GM12892 (cell line): ENCODE data around the gene TBKBP1. TPM values are rescaled to one million over a fixed set of nuclear protein-coding genes. Genes with fewer than 3 reads are reported as not detected.

Experiments used
- DNase-seq: peaks from one replicate; pipeline ENCODE4 v3.0.0; 2011; ENCODE audit not compliant: insufficient read length
- FAIRE-seq: peaks from 2 replicates; lab custom pipeline; 2011; peaks lifted over from hg19 to GRCh38; lab: Jason Lieb, UNC
- POLR2A ChIP-seq: IDR thresholded peaks from 2 replicates; pipeline ENCODE4 v1.6.1; 2011; ENCODE audit warnings: low read depth, low read length, control low read depth
- POLR2AphosphoS5 ChIP-seq: IDR thresholded peaks from 2 replicates; pipeline ENCODE4 v1.6.1; 2011; ENCODE audit warnings: low read depth, low read length, control low read depth
- TAF1 ChIP-seq: IDR thresholded peaks from 2 replicates; pipeline ENCODE4 v1.6.1; 2011; ENCODE audit warnings: low read depth, mild to moderate bottlenecking, control low read depth, low read length, borderline replicate concordance
- polyA plus RNA-seq: library from polyadenylated mRNA; unstranded; fragments of >200 nt; gene quantifications from one replicate; pipeline ENCODE4 v1.2.1, GENCODE V29; 2012; ENCODE audit warnings: missing spikeins, inconsistent platforms; ENCODE audit not compliant: missing spikeins

TBKBP1 gene, protein sequence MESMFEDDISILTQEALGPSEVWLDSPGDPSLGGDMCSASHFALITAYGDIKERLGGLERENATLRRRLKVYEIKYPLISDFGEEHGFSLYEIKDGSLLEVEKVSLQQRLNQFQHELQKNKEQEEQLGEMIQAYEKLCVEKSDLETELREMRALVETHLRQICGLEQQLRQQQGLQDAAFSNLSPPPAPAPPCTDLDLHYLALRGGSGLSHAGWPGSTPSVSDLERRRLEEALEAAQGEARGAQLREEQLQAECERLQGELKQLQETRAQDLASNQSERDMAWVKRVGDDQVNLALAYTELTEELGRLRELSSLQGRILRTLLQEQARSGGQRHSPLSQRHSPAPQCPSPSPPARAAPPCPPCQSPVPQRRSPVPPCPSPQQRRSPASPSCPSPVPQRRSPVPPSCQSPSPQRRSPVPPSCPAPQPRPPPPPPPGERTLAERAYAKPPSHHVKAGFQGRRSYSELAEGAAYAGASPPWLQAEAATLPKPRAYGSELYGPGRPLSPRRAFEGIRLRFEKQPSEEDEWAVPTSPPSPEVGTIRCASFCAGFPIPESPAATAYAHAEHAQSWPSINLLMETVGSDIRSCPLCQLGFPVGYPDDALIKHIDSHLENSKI
- polyA plus RNA-seq = 0.59 TPM

DNA sequence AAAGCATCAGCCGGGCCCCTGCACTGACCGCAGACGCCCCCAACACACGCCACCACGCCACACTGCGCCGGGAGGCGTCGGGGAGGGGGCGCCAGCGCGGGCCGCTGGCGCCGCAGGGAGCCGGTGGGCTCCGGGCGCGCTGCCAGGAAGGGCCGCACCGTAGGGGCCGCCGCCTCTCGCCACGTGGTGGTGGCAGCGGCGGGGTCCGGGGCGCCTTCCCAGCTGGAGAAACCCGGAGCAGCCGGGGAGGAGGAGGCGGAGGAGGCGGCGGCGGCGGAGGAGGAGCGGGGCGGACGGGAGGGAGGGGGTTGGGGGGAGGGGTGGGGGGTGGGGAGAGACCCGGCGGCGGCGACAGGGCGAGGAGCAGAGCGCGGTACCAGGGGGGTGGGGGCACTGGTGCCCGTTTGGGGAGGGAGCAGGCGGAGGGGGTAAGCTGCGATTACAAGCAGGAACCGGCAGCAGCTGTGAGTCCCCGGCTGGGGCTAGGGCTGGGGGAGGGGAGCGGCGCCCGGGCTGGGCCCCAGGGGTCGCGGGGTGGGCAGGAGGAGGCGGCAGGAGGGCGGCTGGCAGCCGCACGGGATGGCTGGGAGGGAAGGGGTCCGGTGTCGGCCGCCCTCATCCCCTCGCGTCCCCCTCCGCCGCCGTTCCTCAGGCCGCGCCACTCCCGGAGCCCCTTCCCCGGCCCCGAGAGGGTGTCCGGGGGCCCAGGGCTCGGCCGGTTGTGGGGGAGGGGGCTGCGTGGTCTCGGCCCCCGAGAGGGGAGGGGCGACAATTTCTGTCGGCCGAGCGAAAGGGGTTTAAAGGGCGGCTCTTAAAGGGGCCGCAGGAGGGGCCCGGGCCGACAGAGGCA, at the start of gene TBKBP1:
Gene TBKBP1, plus strand, starts transcription at position 431 of the 850 bp plus-strand sequence. CDS start 1,952 bp downstream, outside the sequence.
- DNase-seq (no peak), FAIRE-seq (no peak)
- TF ChIP-seq POLR2AphosphoS5 = no peak
- no peak for TF ChIP-seq TAF1
- TF ChIP-seq POLR2A = no peak

DNA sequence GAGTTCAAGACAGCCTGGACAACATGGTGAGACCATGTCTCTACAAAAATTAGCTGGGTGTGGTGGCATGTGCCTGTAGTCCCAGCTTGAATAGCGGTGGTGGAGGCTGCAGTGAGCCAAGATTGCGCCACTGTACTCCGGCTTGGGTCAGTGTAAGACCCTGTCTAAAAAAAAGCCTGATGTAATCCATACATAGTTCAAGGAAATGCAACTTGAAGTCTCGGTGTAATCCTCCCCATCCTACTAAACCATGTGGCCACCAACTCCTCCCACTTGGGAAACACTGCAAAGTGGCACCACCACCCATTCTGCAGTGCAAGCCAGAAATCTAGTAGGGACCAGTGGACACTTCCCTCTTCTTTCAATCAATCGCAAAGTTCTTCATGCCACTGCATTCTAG, 49.6 kb upstream of the TBKBP1 start:
- no peak for FAIRE-seq
- TF ChIP-seq POLR2AphosphoS5 (no peak), TAF1 (no peak), POLR2A (no peak)
- DNase-seq = no peak

DNA sequence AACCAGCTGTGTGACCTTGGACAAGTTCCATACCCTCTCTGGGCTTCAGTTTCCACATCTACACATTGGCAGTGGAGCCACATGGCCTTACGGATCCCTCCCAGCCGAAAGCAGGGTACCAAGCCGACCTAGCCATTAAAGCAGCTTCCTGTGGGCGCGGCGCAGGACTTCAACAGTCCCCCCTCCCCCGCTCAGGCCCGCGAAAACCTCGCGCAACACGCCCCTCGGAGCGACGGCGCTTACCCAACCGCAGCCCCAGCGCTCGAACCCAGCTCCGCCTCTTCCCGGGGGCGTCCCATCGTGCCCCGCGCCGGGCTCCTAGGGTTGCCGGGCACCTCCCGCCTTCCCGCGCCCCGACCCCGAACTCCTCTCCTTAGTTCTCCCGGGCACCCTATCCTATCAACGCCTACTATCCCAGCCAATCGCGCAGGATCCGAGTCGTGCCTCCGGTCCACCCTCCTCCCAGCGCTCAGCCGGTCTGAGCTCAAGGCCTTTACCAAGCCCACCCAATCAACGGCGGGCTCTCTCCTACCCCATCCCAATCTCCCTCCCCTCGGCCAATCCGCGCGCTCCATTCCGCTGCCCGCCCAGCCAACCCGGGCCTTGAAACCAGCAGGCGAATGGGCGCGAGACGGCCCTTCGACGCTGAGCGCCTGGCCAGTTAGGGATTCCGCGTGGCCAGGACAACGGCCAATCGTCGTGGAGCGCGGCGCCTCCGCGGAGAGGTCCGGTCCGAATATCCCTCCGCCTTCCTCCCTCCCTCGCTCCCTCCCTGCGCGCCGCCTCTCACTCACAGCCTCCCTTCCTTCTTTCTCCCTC, 44.6 kb upstream of the TBKBP1 start, which contains the start of gene KPNB1:
Gene KPNB1, plus strand, starts transcription at position 767 of the 819 bp plus-strand sequence. CDS start 326 bp downstream, outside the sequence.
- FAIRE-seq = peak; percentile 100
- peak; percentile 89 for TF ChIP-seq POLR2A
- TF ChIP-seq POLR2AphosphoS5 = peak; percentile 86; the same call in 1 of the 2 replicates
- peak; percentile 92; the same call in 1 of the 2 replicates for TF ChIP-seq TAF1
- peak; percentile 84 for DNase-seq

DNA sequence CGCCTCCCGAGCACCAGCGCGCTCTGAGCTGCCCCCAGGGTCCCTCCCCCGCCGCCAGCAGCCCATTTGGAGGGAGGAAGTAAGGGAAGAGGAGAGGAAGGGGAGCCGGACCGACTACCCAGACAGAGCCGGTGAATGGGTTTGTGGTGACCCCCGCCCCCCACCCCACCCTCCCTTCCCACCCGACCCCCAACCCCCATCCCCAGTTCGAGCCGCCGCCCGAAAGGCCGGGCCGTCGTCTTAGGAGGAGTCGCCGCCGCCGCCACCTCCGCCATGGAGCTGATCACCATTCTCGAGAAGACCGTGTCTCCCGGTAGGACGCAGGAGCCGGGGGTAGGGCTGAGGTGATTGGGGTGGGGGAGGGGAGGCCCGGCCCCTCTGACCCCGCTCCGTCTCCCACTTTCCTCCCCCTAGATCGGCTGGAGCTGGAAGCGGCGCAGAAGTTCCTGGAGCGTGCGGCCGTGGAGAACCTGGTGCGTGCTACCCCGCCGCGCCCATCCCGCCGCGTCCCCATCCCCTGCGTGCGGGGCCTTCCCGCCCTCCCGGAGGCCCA, 43.9 kb upstream of the TBKBP1 start:
- TF ChIP-seq TAF1 (no peak; the same call in 1 of the 2 replicates), POLR2A (peak; percentile 65; the same call in 1 of the 2 replicates)
- peak; percentile 35 for DNase-seq
- no peak for FAIRE-seq

DNA sequence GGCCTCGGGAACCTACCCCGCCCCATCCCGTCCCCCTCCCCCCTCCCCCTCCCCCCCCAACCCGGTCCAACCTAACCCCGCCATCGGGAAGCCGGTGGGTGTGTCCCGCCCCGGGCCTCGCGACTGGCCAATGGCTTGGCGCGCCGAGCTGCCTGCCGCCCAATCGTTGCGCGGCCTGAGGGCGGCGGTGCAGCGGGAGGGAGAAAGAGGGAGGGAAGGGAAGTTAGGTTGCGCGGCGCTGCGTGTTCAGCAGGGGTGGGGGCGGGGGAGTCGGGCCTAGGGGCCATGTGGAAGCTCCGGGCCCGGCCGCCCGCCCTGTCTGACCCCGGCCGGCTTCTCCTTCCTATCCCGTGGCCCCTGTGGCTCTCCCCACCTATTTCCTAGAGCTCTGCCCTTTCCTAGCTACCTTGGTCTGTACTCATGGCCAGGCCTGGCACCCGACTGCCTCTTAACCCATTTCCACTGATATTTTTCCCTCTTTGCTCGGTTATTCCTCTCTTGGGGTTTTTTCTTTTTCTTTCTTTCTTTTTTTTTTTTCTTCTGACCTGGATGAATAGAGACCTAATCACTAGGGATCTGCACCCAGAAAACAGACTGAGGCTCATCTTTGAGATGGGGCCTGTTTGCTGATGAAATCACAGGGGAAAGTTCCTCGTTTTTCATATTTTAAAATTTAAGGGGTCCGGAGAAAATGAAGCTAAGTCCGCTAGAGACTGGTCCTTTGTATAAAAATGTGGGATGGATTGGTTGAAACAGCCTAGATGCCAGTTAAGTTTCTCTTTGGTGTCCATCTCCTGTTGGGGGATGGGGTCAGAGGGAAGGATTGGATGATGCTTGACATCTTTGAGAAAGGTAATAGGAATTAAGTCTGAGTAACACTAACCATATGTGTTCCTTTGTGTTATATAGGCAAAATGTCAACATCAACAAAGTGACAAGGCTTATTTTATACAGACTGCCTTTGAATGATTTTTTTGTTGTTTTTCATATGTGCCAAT, 43.1 kb upstream of the TBKBP1 start:
- TF ChIP-seq POLR2AphosphoS5 (no peak), TAF1 (no peak), POLR2A (no peak)
- DNase-seq = peak; percentile 85
- FAIRE-seq = peak; percentile 92

DNA sequence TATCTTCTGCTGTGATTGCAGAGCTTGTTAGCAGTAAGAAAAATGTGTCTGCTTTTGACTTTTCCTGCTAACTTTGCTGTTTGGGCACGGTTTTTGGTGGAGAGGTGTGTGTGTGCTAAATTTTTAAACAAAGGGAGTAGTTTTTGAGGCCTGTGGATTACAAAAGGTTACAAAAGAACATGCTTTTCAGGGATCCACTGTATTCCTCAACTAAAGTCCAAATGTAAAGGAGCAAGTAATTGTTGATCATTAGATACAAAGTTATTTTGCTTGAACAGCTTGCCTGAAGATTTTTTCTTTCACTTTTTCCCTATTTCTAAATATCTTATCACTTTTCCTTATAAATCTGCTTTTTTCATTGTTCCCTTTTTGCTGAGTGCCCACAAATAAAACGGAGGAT, 42.3 kb upstream of the TBKBP1 start:
- FAIRE-seq = no peak
- TF ChIP-seq TAF1 (no peak), POLR2AphosphoS5 (peak; percentile 43; the same call in 1 of the 2 replicates)
- no peak for DNase-seq

DNA sequence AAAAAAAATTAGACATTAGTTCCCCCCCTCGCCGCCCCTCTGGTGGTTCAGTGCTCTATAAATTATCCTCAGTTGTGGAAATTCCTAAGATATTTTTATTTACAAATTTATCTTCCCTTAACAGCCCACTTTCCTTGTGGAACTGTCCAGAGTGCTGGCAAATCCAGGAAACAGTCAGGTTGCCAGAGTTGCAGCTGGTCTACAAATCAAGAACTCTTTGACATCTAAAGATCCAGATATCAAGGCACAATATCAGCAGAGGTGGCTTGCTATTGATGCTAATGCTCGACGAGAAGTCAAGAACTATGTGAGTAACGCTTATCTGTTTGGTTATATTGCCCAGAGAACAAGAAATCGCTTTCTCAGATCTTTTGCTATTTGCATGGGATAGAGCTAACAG, 41.4 kb upstream of the TBKBP1 start:
- DNase-seq = no peak
- FAIRE-seq = no peak
- no peak for TF ChIP-seq POLR2AphosphoS5
- TF ChIP-seq TAF1 = no peak
- TF ChIP-seq POLR2A = no peak

DNA sequence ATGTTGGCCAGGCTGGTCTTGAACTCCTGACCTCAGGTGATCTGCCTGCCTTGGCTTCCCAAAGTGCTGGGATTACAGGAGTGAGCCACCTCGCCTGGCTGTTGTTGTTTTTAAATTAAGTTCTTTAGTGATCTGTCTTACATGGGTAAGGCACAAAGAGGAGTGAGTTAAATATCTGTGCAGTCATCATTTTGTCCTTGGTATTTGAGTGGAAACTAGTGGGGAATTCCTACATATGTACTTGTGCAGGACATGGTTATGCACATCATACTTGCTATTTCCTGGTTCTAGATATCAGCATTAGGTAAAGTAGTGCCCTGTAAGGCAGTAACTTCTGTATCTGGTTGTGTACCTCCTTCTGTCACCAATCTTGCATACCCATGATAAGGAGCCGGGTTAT, 40.5 kb upstream of the TBKBP1 start:
- FAIRE-seq = no peak
- no peak for DNase-seq
- no peak for TF ChIP-seq TAF1
- no peak for TF ChIP-seq POLR2A
- no peak for TF ChIP-seq POLR2AphosphoS5

DNA sequence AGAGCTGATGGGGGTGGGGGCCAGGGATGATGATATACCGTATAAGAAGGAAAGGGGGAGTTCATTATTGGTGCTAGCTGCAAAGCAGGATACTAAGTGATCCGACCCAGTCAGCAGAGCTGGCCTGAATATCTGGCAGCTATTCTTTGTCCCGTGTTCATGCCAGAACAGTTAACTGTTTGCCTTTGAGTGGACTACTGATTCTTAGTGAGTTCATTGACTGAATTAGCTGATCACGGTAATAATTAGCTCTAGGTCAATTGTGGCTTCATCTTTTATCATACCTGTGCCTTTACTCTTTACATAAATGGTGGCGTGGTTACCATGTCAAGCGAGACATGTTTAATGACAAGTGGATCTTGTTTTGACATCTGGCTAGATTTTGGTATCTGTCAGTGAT, 39.0 kb upstream of the TBKBP1 start:
- DNase-seq (no peak), FAIRE-seq (no peak)

More for the DNA sequence above, 39.0 kb upstream of the TBKBP1 start:
- no peak for TF ChIP-seq POLR2AphosphoS5
- no peak; the same call in 1 of the 2 replicates for TF ChIP-seq POLR2A
- no peak for TF ChIP-seq TAF1
